Stomach smooth muscle (tissue), 2 donors: ENCODE data around the gene MPZ.
"Not testable (repeated sequence)": the region's sequence is repeated elsewhere in the genome, so short reads cannot be mapped to it uniquely, and the experiment has no call there.

Experiments used
- H3K27ac ChIP-seq: one replicate; pipeline ENCODE4 v1.7.0; 2013; ENCODE audit warnings: mild to moderate bottlenecking, low read length, inconsistent platforms
- H3K27me3 ChIP-seq, 2 donors: one replicate each; pipeline ENCODE4 v1.7.0; 2013; ENCODE audit warnings: low read length in 2 of 2; ENCODE audit not compliant: insufficient read depth in 2 of 2, control insufficient read depth in 1 of 2
- H3K36me3 ChIP-seq, 2 donors: one replicate each; pipeline ENCODE4 v1.7.0; 2013; ENCODE audit warnings: low read length in 2 of 2; ENCODE audit not compliant: control insufficient read depth in 2 of 2, insufficient read depth in 2 of 2
- H3K4me1 ChIP-seq: one replicate; pipeline ENCODE4 v1.7.0; 2013; ENCODE audit warnings: low read length; ENCODE audit not compliant: control insufficient read depth, insufficient read depth
- H3K4me3 ChIP-seq, 2 donors: one replicate each; pipeline ENCODE4 v1.7.0; 2013; ENCODE audit warnings: low read length in 2 of 2
- H3K9ac ChIP-seq, 2 donors: one replicate each; pipeline ENCODE4 v1.7.0; 2013; ENCODE audit warnings: low read length in 2 of 2, mild to moderate bottlenecking in 1 of 2
- H3K9me3 ChIP-seq, 2 donors: one replicate each; pipeline ENCODE4 v1.7.0; 2013; ENCODE audit warnings: low read length in 2 of 2; ENCODE audit not compliant: control insufficient read depth in 2 of 2
- donor health status: healthy.
- donor health status: Pancreatic carcinoma.

Gene MPZ

DNA sequence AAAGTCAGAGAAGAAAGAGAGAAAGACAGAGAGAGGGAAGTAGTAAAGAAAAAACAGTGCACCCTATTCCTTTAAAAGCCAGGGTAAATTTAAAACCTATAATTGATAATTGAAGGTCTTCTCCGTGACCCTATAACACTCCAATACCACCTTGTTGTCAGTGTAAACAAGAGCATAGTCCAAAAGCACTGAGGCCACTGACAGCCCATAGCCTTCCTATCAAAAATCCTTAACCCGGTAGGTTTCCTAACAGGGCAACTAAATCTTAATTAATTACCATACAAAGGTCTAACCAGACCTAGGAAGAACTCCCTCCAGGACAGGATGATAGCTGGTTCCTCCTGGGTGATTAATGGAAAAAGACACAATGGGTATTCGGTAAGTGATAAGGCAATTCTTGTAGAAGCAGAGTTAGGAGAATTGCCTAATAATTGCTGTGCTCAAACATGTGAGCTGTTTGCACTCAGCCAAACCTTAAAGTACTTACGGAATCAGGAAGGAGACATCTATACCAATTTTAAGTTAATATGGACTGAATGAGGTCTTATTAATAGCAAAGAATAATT lies 53.7 kb downstream of the MPZ start:
- not testable (repeated sequence) for H3K36me3 ChIP-seq, H3K4me3 ChIP-seq, H3K9me3 ChIP-seq, H3K27ac ChIP-seq, H3K9ac ChIP-seq
- H3K4me1 ChIP-seq = peaks cover 18% of the 10 kb centered on the region
- peaks cover 7 to 18% of the 10 kb centered on the region in 2 donors for H3K27me3 ChIP-seq

- H3K4me1 ChIP-seq = peaks cover 14% of the 10 kb centered on the region
- H3K27ac ChIP-seq, H3K9ac ChIP-seq: not testable (repeated sequence)
These were observed 54.5 kb downstream of the MPZ start for GRCh38 chr1:161255302-161255701.

More at GRCh38 chr1:161255302-161255701, 54.5 kb downstream of the MPZ start:
- H3K9me3 ChIP-seq, H3K36me3 ChIP-seq, H3K4me3 ChIP-seq: not testable (repeated sequence)
- H3K27me3 ChIP-seq = peaks cover 7 to 18% of the 10 kb centered on the region in 2 donors
